CD4-positive, alpha-beta T cell treated with Interleukin-17A for 1 hour (primary cell): ENCODE data around the gene PELI1.

Experiments used
- DNase-seq: peaks from one replicate; pipeline ENCODE4 v3.0.0-alpha.2; 2020

The PELI1 gene

DNA sequence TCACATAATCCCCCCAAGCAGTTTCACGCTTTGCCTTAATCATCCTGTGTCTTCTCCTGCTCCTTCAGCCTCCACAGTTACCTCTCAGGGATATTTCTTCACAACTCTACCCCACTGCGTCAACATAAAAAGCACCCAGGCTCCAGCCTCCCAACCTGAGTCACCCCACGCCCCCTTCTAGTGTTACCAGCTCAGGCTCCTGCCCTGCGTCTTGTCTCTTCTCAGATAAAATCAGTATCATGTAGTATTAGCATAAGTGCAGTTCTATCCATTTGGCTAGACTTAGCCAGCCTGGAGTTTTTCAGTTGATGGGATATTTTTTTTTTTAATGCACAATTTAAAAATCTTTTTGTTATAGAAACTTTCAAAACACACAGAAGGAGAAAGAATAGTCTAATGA lies 9.6 kb upstream of the PELI1 start:
- no peak for DNase-seq

DNA sequence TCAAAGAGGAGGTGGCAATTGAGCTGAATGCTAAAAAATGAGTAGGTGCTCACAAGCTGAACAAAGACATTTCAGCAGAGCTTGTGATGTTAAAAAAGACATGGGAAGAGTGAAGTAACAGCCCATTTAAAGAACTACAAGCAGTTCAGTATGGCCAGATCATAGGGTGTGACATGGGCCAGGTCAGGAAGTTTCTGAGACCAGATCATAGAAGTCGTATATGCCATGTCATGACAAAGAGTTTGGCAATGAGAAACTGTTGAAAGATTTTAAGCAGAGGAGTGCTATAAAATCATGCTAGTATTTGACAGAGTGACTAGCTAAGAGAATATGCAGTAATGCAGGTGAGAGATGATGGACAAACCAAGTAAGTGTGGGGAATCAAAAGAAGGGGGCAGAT lies 7.3 kb upstream of the PELI1 start:
- DNase-seq, result no peak

DNA sequence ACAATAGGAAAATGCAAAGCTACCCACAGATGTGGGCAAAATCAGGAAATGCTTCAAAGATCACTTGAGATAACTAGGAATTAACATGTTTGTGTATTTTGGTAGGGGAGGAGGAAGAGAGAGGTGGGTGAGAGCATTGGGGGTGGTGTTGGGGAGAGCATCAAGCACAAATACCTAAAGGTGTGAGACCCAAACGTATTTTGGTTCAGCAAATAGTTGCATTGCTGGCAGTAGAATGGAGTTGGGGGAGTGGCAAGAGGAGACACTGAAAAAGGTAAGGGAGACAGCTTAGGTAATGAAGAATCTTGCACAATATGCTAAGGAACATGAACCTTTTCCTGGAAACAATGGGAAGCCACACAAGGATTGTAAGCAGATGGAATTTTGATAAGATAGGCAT lies 1.5 kb upstream of the PELI1 start:
- peak; percentile 42 for DNase-seq

- no peak for DNase-seq
Measured at GRCh38 chr2:64145119-64145518, 899 bp upstream of the PELI1 start.

DNA sequence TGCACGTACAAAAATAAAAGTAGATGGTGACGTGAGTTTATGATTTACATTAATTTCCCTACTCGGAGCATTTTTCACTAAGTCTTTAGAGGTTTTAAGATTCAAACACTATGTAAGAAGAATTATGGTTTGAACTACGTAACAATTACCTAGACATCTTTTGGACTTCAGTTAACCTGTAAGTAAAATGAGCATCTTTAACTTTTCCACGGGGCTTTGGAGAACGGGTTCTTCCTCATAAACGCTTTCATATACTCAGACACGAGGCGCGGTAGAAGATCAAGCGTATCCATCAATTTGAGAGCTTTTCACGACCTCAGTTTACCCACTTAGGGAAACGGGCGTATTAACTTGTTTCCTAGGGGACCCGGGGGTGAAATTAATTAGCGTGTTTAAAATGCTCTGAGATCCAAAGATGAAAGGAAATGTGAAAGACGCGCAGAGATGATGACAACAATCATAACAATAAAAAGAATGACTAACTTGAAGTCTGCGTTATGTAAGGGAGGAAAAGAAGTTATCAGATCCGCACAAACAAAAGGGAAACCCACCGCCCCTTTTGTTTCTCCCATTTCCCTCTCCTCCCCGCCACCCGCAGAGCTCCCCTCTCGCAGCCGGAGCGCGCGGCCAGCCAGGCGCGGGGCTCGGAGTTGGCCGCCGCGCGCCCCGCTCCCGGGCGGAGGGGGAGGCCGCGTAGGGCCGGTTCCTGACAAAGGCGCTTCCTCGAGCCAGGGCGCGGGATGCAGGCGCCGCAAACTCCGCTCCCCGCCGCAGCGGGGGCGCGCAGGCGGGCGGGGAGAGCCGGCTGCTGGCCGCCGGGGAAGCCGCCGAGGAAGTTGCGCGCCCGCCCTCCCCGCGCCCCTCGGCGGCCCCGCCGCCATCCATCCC lies 807 bp downstream of the PELI1 start:
- DNase-seq, result peak; percentile 59

DNA sequence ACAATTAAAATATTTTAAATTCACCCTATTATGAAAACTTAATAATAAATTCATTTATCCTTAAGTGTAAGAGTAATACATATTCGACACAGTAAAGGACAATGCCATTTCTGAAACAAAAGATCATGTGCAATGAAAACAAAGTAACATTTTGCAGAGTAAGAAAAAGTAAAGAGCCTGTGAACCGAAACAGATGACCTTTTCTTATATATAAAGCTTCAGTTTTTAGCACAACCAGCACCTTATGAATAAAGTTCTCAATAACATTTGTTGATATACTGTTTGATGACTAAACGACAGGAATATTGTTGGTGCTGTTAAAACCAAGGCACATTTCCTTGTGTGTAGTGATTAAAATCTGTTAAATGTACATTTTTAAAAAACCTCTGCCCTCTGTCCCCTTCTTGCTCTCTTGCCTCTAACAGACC lies 1.5 kb downstream of the PELI1 start:
- peak; percentile 46 for DNase-seq

DNA sequence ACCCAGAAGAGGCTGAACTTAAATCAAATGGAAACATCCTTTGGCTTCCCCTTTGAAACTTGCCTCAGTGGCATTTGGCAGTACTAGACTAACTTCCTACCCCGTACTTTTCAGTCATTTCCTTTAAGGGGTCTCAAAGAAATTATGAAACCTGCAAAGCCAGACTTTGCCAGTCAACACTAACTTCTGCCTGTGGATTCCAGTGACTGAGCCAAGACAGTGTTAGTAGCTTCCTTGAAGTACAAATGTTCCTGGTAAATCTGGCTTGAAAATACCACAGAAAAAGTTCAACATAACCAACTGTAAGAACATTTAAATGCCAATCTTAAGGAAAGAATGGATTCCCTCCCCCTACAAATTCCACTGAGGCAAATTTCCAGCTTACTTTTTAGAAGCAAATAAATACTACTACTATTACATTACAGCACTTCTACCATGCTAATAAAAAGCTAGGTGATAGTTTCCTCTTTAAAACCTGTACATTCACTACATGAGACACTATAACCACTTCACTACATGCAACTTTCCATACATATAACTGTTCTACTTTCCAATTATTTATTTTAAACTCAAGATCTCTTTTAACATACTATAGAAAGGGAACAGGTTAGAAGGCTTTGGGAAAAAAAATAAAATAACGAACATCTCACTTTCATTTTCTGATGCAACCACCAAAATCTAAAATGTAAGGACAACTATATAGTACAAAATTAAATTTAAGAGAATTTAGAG lies 2.4 kb downstream of the PELI1 start:
- no peak for DNase-seq

DNA sequence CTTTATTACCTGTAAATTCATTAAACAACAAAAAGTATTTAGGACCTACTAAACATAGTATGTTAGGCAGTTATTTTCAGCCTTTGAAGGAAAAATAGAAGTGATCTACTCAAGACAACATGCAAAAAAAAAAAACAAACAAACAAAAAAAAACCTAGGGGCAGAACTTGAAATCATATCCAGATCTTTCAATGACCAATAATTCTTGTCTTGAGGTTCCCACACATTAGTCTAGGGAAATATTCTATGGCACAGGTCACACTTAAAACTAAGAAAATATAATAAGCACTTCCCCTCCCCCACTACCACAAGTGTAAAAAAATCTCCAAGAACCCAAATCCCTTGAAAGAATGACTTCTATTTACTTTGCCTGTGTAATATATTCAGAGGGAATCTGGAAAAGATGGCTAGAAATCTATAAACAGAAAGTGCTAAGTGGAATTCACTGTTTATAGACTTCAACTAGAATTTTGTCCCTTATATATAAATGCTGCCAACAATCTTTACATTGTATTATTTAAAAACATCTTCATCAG lies 3.5 kb downstream of the PELI1 start:
- no peak for DNase-seq

- no peak for DNase-seq
Measured at GRCh38 chr2:64139956-64140355, 4.3 kb downstream of the PELI1 start.

GRCh38 chr2:64137996-64138395 lies 6.2 kb downstream of the PELI1 start:
- DNase-seq, result no peak

- no peak for DNase-seq
Measured at GRCh38 chr2:64137567-64137966, 6.7 kb downstream of the PELI1 start.

- no peak for DNase-seq
Measured at GRCh38 chr2:64135421-64135820, 8.8 kb downstream of the PELI1 start.

DNA sequence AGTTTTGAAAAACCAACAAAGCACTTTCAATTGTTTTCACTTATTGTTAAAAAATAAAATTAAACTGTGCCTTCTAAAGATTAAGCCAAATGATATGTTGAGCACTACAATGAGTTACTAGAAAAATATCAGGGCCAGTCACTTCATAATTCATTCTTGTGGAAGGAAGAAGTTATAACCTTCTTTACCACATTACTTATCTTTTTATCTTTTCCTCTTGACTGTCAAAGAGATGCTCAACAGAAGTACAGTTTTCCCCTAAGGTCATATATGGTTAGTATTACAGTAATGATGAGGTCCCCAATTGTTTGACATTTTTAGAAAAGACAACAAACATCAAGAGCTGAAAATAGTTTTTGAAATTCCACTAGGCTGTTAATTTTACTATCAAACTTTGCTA lies 9.4 kb downstream of the PELI1 start:
- peak; percentile 41 for DNase-seq

DNA sequence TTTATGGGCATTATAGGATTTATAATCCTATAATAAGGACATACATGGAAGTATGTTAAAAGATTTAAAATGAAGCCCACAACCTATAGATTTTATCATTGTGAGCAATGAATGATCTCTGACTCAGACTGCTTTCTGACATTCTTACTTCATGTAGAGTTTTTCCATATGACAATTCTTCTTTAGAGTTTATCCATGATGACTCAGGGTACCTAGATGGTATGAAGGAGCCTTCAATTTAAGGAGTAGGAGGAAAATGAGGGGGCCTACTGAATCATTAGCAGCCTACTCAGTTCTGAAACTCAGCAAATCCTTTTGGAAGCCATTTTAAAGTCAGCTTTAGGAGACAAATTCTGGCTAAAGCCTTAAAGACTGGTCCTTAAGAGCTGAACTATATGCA lies 10.4 kb downstream of the PELI1 start:
- DNase-seq, result no peak

GRCh38 chr2:64133354-64133753 lies 10.9 kb downstream of the PELI1 start:
- DNase-seq, result no peak

DNA sequence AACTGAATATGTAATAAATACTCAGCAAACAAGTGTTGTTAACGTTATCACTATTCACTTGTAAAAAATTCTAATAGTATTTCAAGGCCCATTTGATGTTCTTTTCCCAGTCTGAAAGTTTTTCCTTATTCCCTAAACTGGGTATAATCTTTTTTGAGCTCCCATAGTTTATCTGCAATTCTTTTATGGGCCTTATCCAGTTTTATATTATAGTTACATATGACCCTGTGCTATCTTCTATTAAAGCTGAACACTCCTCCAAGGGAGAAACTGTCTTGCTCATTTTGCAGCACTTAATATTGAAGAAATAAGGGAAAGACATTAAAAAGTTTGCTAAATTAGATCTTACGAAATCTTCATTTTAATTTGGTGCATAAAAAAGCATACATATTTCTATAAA lies 13.9 kb downstream of the PELI1 start:
- DNase-seq, result no peak

- DNase-seq, result no peak
Measured at GRCh38 chr2:64128943-64129391, 15.3 kb downstream of the PELI1 start.

GRCh38 chr2:64128406-64128805 lies 15.8 kb downstream of the PELI1 start:
- DNase-seq, result no peak

- no peak for DNase-seq
Measured at GRCh38 chr2:64127119-64127518, 17.1 kb downstream of the PELI1 start.

DNA sequence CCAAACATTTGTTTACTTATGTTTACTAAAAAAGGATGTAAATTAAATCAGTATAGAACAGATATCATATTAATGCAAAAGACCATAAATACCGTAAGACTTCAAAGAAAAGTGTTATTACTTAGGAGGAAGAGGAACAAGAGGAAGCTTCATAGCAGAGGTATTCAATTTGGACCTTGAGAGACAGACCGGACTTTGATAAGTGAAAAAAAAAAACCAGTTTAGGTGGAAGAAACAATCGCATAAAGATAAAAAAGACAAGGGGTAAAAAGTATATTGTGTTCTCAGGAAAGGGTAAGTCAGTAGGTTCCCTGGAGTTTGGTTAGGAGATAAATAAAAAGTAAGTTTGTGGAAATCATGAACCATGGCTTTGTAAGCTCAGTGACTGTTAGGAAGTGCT lies 17.6 kb downstream of the PELI1 start:
- DNase-seq, result no peak

DNA sequence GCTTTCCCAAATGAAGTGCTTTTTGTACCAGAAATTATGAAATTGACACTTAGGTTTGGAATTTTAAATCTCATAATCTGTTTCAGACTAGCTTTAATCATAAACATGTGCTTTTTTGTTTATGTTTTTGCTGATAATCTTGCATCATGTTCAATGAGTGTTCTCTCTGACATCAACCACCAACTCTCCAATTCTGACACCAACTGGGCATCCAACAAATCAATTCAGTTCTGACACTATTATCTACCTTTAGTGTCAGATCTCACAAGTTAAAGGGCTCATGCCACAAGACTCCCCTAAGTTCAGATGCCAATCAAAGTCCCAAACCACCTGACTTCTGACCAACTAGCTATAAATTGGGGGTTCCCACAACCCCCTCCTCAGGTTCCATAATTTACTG lies 19.6 kb downstream of the PELI1 start:
- DNase-seq, result no peak

- no peak for DNase-seq
Measured at GRCh38 chr2:64124168-64124567, 20.1 kb downstream of the PELI1 start.

GRCh38 chr2:64123740-64124139 lies 20.5 kb downstream of the PELI1 start:
- no peak for DNase-seq

DNA sequence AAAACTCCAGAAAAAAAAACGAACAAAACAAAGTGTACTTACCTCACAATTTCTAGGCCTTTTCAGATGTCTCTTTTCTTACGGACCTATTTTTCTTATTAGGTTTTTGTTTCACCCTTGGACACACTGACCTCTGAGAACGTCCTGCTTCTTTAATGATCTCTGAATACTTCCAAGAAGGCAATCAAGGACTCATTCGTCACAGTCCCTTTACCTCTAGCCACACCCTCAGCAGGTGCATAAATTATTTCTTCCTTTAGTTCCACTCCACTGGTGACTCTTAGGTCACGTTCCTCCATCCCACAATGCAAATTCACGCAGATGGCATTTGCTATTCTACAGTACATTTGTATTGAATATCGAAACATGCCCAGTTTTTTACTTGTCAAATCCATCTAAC lies 21.9 kb downstream of the PELI1 start:
- DNase-seq, result no peak
